GM19193 (cell line): ENCODE results near the gene CCAR1.

Source experiments
- POLR2A ChIP-seq: IDR thresholded peaks from 4 replicates; pipeline ENCODE4 v1.6.1; 2011; ENCODE audit not compliant: insufficient read depth, insufficient read length; ENCODE audit errors: extremely low read depth

The CCAR1 gene

GRCh38 chr10:68720793-68721672, at the start of gene CCAR1:
TSS of gene CCAR1 (plus strand) at chr10:68721239. CDS start at chr10:68722505, 1,266 bp downstream.
- TF ChIP-seq POLR2A: peak; percentile 78

- no peak for TF ChIP-seq POLR2A
These were observed 36.6 kb upstream of the CCAR1 start for GRCh38 chr10:68684413-68684812.

GRCh38 chr10:68696018-68696417, 25.0 kb upstream of the CCAR1 start:
- no peak for TF ChIP-seq POLR2A

GRCh38 chr10:68697106-68697505, 23.9 kb upstream of the CCAR1 start:
- no peak for TF ChIP-seq POLR2A

GRCh38 chr10:68700197-68700596, 20.8 kb upstream of the CCAR1 start:
- no peak for TF ChIP-seq POLR2A

GRCh38 chr10:68705548-68705947, 15.5 kb upstream of the CCAR1 start:
- TF ChIP-seq POLR2A: no peak

GRCh38 chr10:68717435-68717834, 3.6 kb upstream of the CCAR1 start:
- no peak for TF ChIP-seq POLR2A

- TF ChIP-seq POLR2A: no peak
These were observed 765 bp downstream of the CCAR1 start for GRCh38 chr10:68721673-68722335.

- no peak for TF ChIP-seq POLR2A
These were observed 4.0 kb downstream of the CCAR1 start for GRCh38 chr10:68725016-68725415.

GRCh38 chr10:68727146-68727545, 6.1 kb downstream of the CCAR1 start:
- no peak for TF ChIP-seq POLR2A

GRCh38 chr10:68732651-68733050, 11.6 kb downstream of the CCAR1 start:
- TF ChIP-seq POLR2A: no peak

- no peak for TF ChIP-seq POLR2A
These were observed 13.3 kb downstream of the CCAR1 start for GRCh38 chr10:68734349-68734748.

- no peak for TF ChIP-seq POLR2A
These were observed 14.1 kb downstream of the CCAR1 start for GRCh38 chr10:68735119-68735518.

GRCh38 chr10:68742397-68742796, 21.4 kb downstream of the CCAR1 start:
- TF ChIP-seq POLR2A: no peak

- TF ChIP-seq POLR2A: no peak
These were observed 31.8 kb downstream of the CCAR1 start for GRCh38 chr10:68752711-68753350.
